ENCODE results near the gene GYPE.

- no peak for TF ChIP-seq POLR2AphosphoS5 (IDR thresholded peaks at IDR 0.05; ENCODE audit: low read depth, low read length)
- TF ChIP-seq REST (IDR thresholded peaks at IDR 0.05; ENCODE audit: insufficient read depth in 1 of 2, low read depth in 2 of 2, low read length in 2 of 2): no peak
Observed at GRCh38 chr4:143858456-143858855, 46.9 kb downstream of the GYPE start.

Data from PFSK-1 (cell line).